SK-N-DZ (cell line): ENCODE measurements around the gene DGKZ.

ENCODE experiments used
- DNase-seq: peaks from one replicate; pipeline ENCODE4 v3.0.0-alpha.2; 2015; ENCODE audit warnings: low spot score

The DGKZ gene

GRCh38 chr11:46322759-46323158 is 24.5 kb upstream of the DGKZ start:
- no peak for DNase-seq

DNA sequence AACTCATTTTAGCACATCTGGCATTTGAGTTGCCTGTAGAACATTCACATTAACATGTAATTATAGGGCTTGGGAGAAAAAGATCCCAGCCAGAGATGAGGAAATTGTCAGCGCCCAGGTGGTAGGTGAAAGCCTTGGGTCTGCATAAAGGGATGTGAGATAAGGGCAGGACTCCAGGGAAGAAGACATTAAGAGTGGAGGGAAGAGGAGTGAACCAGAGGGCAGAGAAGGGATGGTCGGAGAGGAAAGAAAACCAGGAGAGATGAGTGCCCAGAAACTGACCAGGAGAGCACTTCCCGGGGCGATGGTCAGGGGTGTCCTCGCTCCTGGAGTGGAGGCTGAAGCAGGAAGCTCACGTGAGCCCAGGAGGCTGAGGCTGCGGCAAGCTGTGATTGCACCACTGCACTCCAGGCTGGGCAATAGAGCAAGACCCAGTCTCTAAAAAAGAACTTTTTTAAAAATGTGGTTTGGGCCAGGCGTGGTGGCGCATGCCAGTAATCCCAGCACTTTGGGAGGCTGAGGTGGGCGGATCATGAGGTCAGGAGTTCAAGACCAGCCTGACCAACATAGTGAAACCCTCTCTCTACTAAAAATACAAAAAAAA is 20.3 kb upstream of the DGKZ start:
- DNase-seq: no peak

DNA sequence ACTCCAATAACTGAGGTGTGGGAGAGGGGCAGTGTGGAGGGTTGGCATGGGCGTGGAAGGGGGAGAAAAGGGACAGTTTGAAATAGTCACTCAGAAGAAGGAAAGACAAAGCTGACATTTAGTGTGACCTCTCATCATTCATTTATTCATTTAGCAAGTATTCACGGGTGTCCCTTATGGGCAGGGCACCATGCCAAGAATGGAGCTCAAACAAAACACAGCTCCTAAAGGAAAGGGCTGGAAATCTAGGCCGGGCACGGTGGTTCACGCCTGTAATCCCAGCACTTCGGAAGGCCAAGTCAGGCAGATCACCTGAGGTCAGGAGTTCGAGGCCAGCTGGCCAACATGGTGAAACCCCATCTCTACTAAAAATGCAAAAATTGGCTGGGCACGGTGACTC is 19.4 kb upstream of the DGKZ start:
- no peak for DNase-seq

DNA sequence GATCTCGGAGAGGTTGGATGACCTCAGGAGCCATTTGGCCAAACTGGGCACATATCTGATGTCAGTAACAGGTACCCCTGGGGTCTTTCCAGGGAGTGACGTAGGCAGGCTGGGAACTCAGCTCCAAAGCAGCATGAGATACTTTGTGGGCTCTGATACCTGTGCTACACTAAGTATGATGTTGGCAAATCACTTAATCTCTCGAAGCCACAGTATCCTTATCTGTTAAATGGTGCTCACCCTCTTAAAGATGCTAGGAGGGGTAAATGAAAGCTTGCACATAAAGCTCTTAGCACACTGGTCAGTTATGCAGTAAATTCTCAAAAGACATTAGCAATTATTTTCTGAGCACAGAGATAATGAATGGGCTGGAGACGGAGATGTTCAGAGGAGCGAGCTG is 17.1 kb upstream of the DGKZ start:
- no peak for DNase-seq

- no peak for DNase-seq
These were observed 16.5 kb upstream of the DGKZ start for GRCh38 chr11:46330563-46331281.

- DNase-seq: no peak
These were observed 15.8 kb upstream of the DGKZ start for GRCh38 chr11:46331282-46331984.

GRCh38 chr11:46332093-46332567 is 15.1 kb upstream of the DGKZ start:
- no peak for DNase-seq

DNA sequence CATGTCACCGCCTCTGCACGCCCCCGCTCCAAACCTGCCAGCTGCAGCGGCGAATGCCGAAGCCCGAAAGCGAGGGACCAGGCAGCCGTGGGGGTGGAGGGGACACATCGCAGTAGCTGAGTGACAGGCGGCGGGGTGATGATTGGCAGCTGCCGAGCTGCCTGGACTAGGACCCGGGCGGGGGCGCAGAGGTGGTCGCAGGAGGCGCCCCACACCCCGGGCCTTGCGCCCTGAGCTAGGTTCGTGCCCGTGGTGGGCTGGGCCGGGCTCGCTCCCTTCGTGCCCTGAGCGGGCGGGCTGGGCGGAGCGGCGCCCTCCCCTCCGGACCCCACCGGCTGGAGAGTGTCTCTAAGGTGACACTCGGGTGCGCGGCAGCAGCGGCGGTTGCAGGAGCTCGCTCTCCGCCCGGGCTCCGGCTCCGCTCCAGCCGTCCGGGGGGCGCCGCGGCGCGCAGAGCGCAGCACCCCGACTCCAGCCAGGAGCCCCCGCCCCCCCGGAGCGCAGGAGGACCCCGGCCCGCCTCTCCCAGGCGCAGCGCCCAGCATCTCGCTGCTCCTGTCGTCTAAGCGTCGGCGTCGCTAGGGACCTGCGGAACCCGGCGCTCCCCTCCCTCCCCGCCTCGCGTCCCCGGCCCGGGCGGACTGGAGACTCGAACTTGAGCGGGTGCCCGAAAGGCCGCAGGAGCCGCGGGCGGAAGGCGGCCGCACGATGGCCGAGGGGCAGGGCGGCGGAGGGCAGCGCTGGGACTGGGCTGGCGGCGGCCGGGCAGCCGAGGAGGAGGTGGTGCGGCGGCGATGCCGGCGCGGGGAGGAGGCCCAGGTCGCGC is 14.5 kb upstream of the DGKZ start:
- no peak for DNase-seq

GRCh38 chr11:46333394-46333947 is 13.8 kb upstream of the DGKZ start:
- no peak for DNase-seq

DNA sequence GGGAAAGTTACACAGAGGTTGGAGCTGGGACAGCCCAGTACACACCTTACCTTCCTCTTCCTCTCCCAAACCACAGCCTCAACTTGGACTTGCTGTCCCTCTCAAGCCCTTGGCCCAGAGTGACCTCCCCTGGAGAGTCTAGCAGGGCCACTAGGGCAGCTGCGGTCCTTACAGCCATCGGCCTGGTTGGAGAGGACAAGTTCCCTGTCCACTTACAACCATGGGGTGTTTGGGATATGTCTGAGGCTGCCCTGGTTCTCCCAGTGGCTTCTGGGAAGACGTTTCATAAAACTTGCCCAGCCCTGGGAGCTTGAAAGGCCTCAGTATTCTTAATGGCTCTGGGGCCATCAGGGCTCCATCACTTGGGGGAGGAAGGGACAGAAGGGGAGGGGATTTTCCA is 13.1 kb upstream of the DGKZ start:
- DNase-seq: no peak

DNA sequence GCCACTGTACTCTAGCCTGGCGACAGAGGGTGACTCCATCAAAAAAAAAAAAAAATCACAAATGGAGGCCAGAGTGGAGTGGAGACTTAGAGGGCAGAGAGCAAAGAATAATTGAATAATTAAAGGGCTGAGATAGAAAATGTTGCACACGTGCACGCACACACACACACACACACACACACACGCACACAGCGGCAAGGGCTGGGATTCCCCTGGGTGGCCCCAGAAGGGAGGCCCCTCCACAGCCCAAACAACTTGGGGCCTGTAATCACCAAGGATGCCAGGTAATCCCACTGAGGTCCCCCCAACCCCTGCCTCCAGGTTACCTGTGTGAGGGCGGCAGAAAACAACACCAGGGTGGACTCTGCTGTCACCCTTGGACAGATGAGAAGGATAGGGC is 12.0 kb upstream of the DGKZ start:
- no peak for DNase-seq

DNA sequence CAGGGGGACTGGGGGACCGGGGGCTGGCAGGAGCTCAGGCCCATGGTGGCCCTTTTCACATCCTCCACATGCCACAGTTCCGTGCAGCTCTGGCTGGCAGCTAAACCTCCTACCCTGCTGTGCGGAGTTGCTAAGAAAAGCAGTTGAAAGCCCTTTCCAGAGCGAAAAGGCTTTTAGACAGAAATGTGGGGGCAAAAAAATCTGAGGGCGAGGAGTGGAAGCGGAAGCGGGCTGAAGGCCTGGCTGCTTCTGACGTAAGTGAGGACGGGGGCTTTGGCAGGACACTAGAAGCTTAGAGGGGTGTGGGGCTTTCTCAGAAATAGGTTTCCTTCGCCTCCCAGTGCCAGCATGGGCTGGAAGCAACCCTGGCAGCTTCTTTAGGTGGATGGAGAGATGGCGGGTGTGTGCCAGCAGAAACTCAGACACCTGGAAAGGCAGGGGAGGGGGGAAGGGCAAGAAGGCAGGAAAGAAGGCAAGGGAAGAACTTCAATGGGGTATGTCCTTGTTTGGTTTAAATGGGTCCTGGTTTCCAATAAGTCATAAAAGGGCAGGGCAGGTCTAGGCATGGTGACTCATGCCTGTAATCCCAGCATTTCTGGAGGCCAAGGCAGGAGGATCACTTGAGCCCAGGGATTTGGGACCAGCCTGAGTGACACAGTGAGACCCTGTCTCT is 11.2 kb upstream of the DGKZ start:
- DNase-seq: no peak

- no peak for DNase-seq
These were observed 10.6 kb upstream of the DGKZ start for GRCh38 chr11:46336563-46337180.

DNA sequence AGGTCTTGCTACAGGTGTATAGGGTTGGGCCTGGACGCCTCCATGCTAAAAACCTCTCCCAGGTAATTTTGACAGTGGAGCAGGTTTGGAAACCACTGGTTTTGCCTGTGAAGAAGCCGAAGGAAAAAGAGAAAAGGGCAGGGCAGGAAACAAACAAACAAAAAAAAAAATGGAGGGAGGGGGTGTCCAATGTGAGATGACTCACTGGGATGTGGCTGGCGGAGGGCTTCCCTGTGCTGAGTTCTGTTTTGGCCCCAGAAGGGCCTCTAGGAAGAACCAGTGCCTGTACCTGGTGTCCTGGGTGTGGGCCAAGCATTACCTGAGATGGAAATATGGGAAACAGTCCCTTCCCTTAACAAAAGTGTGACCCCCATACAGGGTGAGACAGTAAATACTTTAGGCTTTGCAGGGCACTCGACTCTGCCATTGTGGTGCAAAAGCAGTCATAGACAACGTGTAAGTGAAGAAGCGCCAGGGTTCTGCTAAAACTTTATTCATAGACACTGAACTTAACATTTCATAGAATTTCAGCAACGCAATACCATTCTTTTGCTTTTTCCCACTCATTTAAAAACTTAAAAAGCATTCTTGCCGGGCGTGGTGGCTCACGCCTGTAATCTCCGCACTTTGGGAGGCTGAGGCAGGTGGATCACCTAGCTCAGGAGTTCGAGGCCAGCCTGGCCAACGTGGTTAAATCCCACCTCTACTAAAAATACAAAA is 9.5 kb upstream of the DGKZ start:
- DNase-seq: no peak

DNA sequence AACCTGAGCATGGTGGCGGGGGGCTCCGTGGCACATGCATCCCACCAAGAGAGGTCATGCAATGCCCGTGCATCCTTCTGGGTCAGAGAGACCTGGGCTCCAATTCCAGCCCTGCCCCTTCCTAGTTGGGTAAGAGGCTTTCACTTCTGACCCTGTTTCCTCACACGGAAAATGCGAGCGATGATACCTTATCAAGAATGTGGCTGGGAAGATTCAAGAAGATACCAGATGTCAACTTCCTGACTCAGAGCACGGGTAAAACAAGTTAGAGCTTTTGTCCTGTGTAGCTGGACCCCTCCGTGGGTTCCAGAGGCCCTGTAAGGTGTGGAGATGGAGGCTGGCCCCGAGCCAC is 8.7 kb upstream of the DGKZ start:
- no peak for DNase-seq

- DNase-seq: no peak
These were observed 8.1 kb upstream of the DGKZ start for GRCh38 chr11:46338988-46339666.

DNA sequence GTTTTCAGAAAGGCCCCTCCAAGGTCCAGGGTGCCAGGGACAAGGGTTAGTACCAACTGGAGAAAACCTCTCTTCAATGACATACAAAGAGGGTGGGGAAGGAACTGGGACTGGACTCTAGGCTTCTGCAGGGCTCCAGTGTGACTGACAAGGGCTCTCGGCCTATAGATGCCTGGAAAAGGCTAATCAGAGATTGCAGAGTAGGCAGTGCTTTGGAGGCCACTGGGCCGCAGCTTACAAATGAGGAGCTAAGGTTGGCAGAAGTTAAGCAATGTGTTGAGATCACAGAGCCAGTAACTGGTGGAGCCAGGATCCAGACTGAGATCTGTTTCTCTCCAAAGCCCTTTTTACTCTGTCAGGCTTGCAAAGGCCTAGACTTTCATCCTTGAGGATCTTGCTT is 7.4 kb upstream of the DGKZ start:
- no peak for DNase-seq

DNA sequence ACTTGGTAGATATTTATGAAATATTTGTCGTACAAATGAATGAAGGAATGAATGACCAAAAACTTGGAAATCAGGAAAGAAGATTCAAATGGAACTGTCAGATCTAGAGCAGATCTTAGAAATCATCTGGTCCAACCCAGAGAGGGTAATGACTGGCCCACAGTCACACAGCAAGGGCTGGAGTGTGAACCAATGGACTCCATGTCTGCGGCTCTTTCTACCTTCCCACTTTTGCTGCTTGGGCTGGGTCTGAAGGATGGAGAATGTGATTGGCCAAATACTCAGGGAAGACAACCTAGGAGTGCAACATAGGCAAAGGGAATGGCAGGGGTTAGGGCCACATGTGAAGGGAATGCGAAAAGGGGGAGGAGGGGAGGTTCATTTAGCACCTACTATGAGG is 5.8 kb upstream of the DGKZ start:
- DNase-seq: no peak

DNA sequence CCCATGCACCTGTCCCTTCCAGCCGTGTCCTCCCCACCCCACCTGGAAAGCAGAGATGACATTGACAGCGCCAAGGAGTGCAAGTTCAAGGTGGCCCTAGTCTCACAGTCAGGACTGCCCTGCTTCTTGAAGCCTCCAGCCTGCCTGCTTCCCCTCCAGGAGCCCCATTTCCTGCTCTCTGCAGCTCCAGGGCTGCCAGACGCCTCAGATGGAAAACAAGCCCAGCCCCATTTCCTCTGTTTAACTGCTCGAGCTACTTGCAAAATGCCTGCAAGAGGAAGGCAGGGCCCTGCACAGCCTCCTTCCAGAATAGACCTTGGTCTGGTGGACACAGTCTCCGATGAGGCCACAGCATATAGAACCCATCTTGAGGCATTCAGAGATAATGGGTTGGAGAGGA is 5.0 kb upstream of the DGKZ start:
- no peak for DNase-seq

GRCh38 chr11:46343520-46343919 is 3.7 kb upstream of the DGKZ start:
- no peak for DNase-seq
